HS-5 (cell line): ENCODE results near the gene DMRTC2.
"Not testable (repeated sequence)": the region's sequence is repeated elsewhere in the genome, so short reads cannot be mapped to it uniquely, and the experiment has no call there.

Experiments used
- DNase-seq: peaks from one replicate; pipeline ENCODE4 v3.0.0-alpha.2; 2012; ENCODE audit warnings: low read depth

DMRTC2 gene

DNA sequence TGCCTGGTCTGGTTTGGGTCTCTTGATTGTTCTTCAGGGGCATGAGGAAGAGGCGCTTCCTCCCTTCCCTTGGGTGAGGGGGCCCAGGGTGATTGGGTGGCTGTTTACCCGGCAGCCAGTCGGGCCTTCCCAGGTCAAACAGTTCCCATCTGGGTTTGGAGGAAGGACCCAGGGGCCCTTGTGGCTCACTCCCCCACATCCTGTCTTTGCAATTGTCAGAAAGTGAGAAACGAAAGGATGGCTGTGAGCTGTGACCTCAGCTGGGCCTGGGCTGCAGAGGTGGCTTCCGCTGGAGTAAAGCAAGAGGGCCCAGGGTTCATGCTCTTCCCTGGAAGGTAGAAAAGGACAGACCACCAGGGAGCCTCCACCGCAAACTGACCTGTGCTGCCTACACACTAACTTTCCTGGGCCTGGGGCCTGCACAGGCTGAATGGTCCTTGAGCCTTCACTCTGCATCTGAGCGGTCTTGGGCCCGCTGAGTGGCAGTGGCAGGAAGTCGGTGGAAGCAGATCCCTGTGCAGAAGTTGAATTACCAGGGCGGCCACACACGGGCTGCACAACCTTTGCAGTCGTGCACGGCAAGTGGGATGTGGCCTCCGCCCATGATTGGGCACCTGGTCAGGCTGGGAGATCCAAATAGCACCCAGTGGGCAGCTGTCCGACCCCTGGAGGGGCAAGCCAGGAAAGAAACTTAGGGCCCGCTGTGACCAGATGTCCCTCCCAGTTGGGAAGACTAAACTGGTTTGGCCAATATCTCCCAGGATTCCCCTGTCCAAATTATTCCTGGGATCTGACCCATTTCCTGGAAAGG, 26.9 kb downstream of the DMRTC2 start:
- DNase-seq: no peak

GRCh38 chr19:41872384-41872774, 27.5 kb downstream of the DMRTC2 start:
- no peak for DNase-seq

GRCh38 chr19:41872775-41873647, 28.2 kb downstream of the DMRTC2 start:
- no peak for DNase-seq

GRCh38 chr19:41875973-41876372, 31.1 kb downstream of the DMRTC2 start:
- not testable (repeated sequence) for DNase-seq

- DNase-seq: no peak
Measured at GRCh38 chr19:41876847-41877832, 32.3 kb downstream of the DMRTC2 start, which contains the start of gene CD79A. TSS of gene CD79A (plus strand) at chr19:41877279. CDS start at chr19:41877305, 26 bp downstream.

- DNase-seq: no peak
Measured at GRCh38 chr19:41877916-41878905, 33.4 kb downstream of the DMRTC2 start.

- no peak for DNase-seq
Measured at GRCh38 chr19:41879080-41879479, 34.2 kb downstream of the DMRTC2 start.

GRCh38 chr19:41879670-41880328, 35.0 kb downstream of the DMRTC2 start:
- no peak for DNase-seq

DNA sequence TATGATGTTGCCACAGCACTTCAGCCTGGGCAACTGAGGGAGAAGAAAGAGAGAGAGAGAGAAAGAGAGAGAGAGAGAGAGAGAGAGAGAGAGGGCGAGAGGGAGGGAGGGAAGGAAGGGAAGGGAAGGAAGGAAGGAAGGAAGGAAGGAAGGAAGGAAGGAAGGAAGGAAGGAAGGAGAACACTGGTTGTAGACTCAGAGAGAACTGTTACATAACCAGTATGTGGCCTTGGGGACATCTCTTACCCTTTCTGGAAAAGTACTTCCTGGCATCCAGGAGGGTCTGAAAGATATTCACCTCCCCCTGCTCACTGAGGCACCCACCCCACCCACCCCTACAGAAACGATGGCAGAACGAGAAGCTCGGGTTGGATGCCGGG, 35.5 kb downstream of the DMRTC2 start:
- DNase-seq: no peak

DNA sequence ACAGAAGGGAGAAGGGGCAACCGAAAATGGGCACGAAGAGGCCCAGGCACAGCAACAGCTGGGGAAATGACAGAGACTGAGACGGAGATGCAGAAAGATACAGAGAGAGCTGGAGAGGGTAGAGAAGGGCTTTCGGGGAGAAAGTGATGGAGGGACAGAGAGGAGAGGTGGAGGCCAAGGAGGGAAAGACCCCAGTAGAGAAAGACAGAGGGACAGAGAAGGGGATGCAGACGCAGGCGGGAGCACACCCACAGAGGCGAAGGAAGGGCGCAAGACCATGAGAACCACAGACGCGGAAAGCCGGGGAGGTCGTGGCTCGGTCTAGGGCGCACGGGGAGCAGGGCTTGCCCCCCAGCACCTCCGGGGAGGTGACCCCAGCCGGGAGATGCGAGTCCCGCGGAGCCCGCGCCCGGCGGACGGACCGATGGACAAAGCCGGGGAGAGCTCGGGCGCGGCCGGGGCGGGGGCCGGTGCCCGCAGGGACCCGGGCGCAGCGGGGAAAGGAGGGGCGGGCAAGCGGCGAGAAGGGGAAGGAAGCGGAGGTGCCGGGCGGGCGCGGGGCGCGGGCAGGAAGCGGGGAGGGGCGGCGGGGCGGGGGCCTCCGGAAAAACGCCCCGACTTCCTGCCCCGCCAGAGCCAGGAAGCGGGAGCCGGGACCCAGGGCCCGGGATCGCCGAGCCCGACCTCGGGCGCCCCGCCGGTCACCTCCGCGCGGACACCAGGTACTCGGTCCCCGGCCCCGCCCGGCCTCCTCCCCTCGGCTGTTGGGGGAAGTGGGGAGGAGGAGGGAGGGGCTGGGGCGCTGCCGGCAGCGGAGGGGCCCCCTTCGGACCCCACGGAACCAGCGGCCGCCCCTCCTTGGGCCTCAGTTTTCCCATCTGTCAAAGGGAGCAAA, 38.0 kb downstream of the DMRTC2 start, which contains the start of gene ARHGEF1:
Gene ARHGEF1 (plus strand): TSS at position 617 of the 895 bp plus-strand sequence. CDS start 4,899 bp downstream, outside the sequence.
- no peak for DNase-seq

- no peak for DNase-seq
Measured at GRCh38 chr19:41883463-41883820, 38.6 kb downstream of the DMRTC2 start.

DNA sequence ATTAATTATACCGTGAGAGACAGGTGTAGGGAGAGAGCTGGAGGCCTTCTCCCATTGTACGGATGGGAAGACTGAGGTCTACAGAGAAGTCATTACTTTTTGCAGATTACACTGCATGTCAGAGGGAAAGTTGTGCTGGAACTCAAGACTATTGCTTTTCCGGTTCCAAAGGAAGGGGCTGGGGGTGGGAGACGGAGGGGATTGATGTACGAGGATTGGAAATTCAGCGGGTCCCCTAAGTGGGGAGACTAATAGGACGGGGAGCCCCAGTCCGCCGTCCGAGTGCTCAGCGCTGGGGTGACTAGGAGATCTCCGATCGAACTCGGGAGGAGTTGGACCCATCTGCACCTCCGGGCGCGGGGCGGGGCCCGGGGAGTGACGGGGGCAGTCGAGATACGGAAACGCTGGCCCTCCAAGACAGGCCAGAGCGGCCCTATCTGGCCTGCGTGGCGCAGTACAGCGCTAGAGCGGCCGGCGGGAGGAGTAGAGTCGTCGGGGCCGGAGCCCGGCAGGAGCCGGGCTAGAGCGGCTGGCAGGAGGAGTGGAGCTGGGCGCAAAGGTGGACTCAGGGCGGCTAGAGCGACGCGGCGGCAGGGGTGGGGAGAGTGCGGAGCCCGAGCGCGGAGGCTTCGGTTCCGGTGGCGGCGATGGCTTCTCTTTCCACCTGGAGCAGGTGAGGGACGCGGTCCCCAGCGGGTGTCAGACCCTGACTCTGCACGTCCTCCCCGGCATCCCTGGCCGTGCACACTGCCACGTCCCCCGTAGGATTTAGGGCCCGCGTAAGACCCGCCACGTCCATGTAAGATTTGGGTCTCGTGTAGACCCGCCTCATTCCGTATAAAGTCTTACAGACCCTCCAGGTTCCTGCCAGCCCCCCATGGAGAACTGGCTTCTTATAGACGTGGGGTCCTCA, 39.2 kb downstream of the DMRTC2 start:
- peak; percentile 78 for DNase-seq

DNA sequence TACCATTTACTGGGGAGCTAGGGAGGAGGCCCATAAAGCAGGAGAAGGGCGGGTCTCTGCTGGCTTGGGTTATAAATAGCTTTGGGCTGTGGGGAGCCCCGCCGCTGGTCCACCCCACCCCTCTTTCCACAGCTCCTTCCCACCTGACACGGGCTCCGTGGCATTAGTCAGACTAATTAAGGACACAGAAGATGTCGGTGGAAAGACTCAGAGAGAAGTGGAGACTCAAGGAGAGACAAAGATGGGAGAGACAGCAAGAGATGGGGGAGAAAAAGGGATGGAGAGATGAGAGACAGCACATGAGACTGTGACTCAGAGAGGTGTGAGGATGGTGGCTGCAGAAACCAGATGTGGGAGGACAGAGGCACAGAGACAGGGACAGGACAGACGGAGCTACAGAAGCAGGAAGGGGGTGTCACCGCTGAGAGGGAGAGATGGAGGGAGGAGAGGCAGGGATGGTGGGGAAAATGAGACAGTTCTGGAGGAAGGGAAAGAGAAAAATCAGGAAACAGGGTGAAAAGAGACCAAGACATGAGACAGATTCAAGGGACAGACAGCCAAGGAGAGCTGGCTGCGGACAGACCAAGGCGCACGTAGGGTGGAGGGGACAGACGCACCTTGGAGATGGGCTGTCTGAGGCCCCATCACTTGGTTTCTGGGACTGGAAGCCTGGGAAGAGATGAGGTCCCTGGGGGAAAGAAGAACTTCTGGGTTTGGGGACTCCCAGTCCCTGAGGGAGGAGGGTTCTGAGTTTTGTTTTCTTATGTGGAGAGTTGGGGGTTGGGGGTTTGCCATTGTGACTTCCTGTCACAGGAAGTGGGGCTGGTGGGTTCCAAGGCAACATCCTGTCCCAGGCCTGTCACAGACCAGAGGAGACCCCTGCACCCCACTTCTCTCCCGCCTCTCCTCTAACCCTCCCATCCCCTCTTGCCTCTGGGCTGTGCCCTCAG, 42.2 kb downstream of the DMRTC2 start:
- no peak for DNase-seq

DNA sequence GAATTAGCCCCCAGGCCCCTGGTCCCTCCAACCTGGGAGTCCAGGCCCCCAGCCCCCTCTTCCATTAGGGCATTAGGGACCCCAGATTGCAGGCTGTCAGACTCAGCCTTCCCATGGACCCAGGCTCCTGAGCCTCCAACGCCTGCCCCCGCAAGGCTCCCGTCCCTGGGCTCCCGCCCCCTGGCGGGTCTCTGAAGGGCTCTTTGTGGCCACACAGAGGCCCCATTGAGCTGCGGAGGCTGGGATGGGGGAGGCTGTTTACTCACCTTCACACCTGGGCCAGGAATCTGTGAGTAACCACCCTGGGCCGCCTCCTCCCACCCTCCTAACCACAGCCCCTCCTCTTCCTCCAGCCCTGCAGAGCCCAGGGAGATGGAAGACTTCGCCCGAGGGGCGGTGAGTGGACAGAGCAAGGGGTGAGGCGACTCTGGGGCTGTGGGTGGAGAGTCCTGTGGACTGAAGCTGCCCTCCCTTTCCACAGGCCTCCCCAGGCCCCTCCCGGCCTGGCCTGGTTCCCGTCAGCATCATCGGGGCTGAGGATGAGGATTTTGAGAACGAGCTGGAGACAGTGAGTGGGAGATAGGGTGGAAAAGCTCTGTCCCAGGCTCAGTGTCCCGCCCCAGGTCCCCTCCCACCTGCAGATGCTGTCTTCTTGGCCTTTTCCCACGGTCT, 43.0 kb downstream of the DMRTC2 start:
- no peak for DNase-seq

DNA sequence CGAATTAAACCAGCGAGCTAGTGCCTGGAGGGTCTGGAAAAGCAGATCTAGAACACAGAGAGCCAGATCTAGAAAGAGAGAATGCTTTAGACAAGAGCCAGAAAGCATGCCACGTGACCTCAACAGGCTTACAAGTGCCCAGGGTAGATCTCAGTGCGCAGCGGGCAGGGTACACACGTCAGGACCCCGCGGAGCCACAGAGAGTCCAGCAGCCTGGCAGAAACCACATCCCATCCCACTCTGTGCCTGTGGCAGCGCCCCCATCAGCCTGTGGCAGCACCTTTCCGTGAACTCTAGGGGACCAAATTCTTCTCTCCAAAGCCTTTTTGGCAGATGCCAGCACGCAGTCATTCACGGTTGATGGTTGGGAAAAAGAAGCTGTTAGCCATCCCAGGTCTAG, 44.1 kb downstream of the DMRTC2 start:
- DNase-seq: no peak

DNA sequence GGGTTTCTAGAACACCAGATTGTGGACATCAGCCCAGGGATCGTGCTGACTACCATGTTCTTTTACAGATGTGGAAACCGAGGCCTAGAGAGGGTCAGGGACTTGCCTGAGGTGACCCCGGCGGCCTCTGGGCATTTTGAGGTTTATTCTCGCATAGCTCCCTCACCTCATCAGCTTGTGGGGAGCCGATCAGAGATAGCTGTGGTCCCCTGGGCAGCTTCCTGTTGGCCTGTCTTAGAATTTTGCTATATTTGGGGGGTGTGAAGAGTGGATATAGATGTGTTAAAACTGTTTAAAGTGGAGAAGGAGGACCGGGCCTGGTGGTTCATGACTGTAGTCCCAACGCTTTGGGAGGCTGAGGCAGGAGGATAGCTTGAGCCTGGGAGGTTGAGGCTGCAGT, 45.1 kb downstream of the DMRTC2 start:
- DNase-seq: no peak
